ENCODE measurements around the gene ASAP2.

The ASAP2 gene

DNA sequence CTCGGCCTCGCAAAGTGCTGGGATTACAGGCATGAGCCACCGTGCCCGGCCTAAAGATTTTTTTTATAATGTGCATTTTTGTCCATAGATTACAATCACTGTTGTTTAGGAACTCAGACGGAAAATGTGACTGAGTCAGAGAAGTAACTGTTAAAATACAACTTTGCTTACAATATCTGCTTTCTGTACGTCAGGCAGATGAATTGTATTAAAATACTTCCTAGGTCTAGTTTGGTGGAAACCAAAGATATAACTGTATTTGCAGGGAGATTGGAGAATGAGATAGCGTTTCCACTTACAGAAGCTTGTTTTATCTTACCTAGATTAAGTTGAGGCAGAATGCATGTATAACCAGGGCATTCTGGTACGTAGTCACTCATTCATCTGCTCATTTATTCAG lies 36.7 kb downstream of the ASAP2 start:
- H3K4me3 ChIP-seq (ENCODE audit: low read depth, low read length) = no peak overlapping the region
- TF ChIP-seq, protein P1, sequence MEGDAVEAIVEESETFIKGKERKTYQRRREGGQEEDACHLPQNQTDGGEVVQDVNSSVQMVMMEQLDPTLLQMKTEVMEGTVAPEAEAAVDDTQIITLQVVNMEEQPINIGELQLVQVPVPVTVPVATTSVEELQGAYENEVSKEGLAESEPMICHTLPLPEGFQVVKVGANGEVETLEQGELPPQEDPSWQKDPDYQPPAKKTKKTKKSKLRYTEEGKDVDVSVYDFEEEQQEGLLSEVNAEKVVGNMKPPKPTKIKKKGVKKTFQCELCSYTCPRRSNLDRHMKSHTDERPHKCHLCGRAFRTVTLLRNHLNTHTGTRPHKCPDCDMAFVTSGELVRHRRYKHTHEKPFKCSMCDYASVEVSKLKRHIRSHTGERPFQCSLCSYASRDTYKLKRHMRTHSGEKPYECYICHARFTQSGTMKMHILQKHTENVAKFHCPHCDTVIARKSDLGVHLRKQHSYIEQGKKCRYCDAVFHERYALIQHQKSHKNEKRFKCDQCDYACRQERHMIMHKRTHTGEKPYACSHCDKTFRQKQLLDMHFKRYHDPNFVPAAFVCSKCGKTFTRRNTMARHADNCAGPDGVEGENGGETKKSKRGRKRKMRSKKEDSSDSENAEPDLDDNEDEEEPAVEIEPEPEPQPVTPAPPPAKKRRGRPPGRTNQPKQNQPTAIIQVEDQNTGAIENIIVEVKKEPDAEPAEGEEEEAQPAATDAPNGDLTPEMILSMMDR (IDR thresholded peaks at IDR 0.05; ENCODE audit: insufficient read depth, low read depth, low read length, missing control alignments) = no peak
- no peak for DNase-seq (ENCODE audit: low read depth)

DNA sequence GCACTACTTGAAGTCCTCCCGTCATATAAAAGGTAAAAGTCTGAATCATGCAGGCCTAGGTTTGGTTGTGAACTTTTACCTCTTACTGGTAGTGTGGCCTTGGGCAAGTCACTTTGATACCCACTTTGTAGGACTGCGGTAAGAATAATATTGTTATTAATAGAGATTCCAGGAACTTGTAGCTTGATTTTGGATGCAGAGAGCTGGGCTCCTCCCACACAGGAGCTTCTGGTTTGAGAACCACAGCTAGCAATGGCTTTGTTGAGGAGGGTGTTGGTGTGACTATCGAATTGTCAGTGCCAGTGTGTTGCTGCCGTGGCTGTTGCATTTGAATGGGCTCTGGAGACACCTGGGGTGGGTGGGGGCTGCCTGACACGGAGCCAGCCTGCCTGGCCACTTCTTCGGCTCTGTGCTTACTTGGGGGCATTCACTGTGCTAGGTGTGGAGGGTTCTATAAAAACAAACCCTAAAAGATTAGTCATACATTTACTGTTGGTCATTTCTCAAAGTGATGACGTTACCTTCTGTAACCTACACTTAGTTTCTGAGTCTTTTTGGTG lies 38.5 kb downstream of the ASAP2 start:
- H3K4me3 ChIP-seq (ENCODE audit: low read depth, low read length) = no peak overlapping the region
- no peak for DNase-seq (ENCODE audit: low read depth)

DNA sequence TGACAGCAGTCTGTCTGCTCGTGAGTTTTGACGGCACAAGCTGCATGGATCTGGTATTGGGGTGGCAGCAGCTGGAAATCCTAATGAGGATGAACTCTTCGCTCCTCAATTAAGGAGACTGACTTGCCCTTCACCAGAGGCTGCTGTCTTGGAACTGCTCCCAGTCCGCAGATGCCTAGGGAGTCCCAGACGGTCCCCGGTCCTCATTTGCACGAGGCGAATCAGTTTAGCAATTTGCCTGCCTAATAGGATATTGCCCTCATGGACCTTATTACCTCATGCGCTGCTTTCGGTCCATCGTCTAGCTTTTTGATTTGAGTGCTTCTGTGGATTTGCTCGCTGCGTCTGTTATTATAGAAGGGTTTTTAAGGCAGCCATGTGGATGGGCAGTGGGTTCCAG lies 40.6 kb downstream of the ASAP2 start:
- TF ChIP-seq, protein P1 (IDR thresholded peaks at IDR 0.05; ENCODE audit: insufficient read depth, low read depth, low read length, missing control alignments) = no peak
- no peak overlapping the region for H3K4me3 ChIP-seq (ENCODE audit: low read depth, low read length)
- DNase-seq (ENCODE audit: low read depth) = no peak

More for the DNA sequence above, 38.5 kb downstream of the ASAP2 start:
- TF ChIP-seq, protein P1 (IDR thresholded peaks at IDR 0.05; ENCODE audit: insufficient read depth, low read depth, low read length, missing control alignments) = no peak

DNA sequence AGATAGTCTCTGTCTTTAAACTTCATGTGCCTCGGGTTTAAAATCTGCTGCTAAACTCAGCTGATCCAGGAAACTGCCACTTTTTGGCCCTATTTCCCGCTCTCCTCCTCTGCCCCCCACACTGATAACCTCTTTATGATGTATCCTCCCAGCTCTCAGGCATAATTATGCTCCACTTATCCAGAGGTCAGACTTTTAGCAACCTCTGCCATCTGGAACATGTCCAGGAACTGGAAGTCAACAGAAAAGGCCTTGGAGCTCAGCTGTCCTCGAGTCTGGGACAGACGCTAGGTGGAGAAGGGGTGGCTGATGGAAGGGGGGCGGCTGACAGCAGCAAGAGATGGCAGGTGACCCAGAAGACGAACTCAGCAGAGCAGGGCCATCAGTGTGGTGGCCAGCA lies 41.2 kb downstream of the ASAP2 start:
- no peak for DNase-seq (ENCODE audit: low read depth)
- TF ChIP-seq, protein P1 (IDR thresholded peaks at IDR 0.05; ENCODE audit: insufficient read depth, low read depth, low read length, missing control alignments) = no peak

DNA sequence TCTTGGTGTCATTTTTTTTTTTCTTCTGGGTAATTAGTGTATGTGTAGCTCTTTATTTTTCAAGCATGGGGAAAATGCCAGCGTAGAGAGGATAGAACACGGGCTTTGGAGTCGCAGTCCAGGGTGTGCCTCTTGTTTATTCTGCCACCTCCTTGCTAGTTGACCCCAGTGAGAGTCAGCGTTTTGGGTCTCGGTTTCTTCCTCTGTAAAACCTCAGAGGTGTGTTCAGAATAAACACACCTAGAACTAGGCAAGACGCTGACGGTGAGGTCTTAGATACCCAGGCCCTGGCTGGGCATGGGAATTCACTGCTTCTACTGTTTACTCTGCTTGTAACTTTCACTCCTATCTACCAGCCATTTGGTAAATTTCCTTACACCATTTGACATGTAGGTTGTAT lies 41.8 kb downstream of the ASAP2 start:
- DNase-seq (ENCODE audit: low read depth) = no peak
- TF ChIP-seq, protein P1 (IDR thresholded peaks at IDR 0.05; ENCODE audit: insufficient read depth, low read depth, low read length, missing control alignments) = no peak
- H3K4me3 ChIP-seq (ENCODE audit: low read depth, low read length) = no peak overlapping the region

More for the DNA sequence above, 41.2 kb downstream of the ASAP2 start:
- no peak overlapping the region for H3K4me3 ChIP-seq (ENCODE audit: low read depth, low read length)

DNA sequence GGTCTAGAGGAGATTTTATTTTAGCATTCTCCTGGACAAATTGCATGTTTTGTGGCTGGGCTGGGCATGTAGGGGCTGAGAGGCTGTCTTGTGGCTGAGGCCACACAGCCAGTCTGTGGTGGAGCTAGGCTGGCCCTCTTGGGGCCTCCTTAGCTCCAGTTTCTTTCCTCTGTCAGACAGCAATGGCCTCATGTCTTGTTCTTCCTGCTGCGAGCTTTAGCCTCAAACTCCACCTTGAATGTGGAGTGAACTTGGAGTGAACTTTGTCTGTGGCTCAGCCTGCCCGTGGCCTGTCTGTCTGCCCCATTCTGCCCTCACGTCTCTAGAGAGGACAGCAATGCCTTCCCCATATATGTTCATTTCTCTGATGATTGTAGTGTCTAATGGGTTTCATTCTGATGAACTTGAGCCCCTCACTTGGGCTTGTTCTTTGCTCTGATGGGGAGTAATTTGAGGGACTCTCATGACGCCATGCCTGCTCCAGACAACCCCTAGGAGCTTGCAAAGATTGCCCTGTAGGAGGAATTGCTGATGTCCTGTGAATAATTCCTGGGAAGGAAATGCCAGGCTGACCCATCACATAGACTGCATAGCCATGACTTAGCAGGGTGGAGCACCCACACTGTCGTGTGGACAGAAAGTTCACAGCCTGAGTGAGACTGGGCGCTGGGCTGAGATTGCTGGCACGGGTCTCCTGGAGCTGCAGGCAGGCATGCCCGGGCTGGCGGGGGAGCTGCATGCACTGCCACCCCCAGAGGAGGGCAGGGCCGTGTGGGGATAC lies 42.6 kb downstream of the ASAP2 start:
- TF ChIP-seq, protein P1 (IDR thresholded peaks at IDR 0.05; ENCODE audit: insufficient read depth, low read depth, low read length, missing control alignments) = no peak
- no peak overlapping the region for H3K4me3 ChIP-seq (ENCODE audit: low read depth, low read length)
- no peak for DNase-seq (ENCODE audit: low read depth)
